H9 (cell line): ENCODE measurements around the gene CADPS. TPM values are rescaled to one million over a fixed set of nuclear protein-coding genes. Genes with fewer than 3 reads are reported as not detected.

Source experiments
- DNase-seq: peaks from one replicate; pipeline ENCODE4 v3.0.0-alpha.2; 2017
- H2AFZ ChIP-seq: one replicate; pipeline ENCODE4 v1.6.1; 2013; ENCODE audit warnings: mild to moderate bottlenecking, low read length, control low read depth, moderate library complexity
- H2AK5ac ChIP-seq: 2 replicates; pipeline ENCODE4 v1.6.1; 2013; ENCODE audit warnings: low read length, control low read depth, mixed read lengths; ENCODE audit not compliant: insufficient read length
- H2BK120ac ChIP-seq: one replicate; pipeline ENCODE4 v1.6.1; 2013; ENCODE audit warnings: low read depth, mild to moderate bottlenecking, low read length, control low read depth, inconsistent platforms; ENCODE audit not compliant: poor library complexity, severe bottlenecking
- H2BK12ac ChIP-seq: 2 replicates; pipeline ENCODE4 v1.6.1; 2013; ENCODE audit warnings: low read length, control low read depth, mixed read lengths, low read depth; ENCODE audit not compliant: insufficient read length
- H2BK15ac ChIP-seq: 2 replicates; pipeline ENCODE4 v1.6.1; 2013; ENCODE audit warnings: low read depth, low read length, control low read depth
- H2BK20ac ChIP-seq: one replicate; pipeline ENCODE4 v1.6.1; 2013; ENCODE audit warnings: low read depth, mild to moderate bottlenecking, low read length, control low read depth, inconsistent platforms; ENCODE audit not compliant: poor library complexity, severe bottlenecking
- H2BK5ac ChIP-seq: 2 replicates; pipeline ENCODE4 v1.6.1; 2013; ENCODE audit warnings: low read length, control low read depth, mixed read lengths; ENCODE audit not compliant: insufficient read length
- H3K14ac ChIP-seq: 2 replicates; pipeline ENCODE4 v1.6.1; 2013; ENCODE audit warnings: low read length, control low read depth; ENCODE audit not compliant: insufficient read depth
- H3K18ac ChIP-seq: 2 replicates; pipeline ENCODE4 v1.6.1; 2013; ENCODE audit warnings: low read depth, mild to moderate bottlenecking, mixed read lengths, low read length, control low read depth; ENCODE audit not compliant: insufficient read length
- H3K23ac ChIP-seq: 2 replicates; pipeline ENCODE4 v1.6.1; 2013; ENCODE audit warnings: low read length, control low read depth, mixed read lengths, low read depth; ENCODE audit not compliant: insufficient read length
- H3K23me2 ChIP-seq: 2 replicates; pipeline ENCODE4 v1.6.1; 2013; ENCODE audit warnings: low read depth, mild to moderate bottlenecking, mixed read lengths, low read length, control low read depth; ENCODE audit not compliant: insufficient read length, poor library complexity, severe bottlenecking
- H3K27ac ChIP-seq: 2 replicates; pipeline ENCODE4 v1.5.1; 2013; ENCODE audit warnings: low read length, control low read depth, mixed read lengths, low read depth; ENCODE audit not compliant: insufficient read length
- H3K27me3 ChIP-seq: 2 replicates; pipeline ENCODE4 v1.6.1; 2013; ENCODE audit warnings: low read length, control low read depth, inconsistent platforms; ENCODE audit not compliant: insufficient read depth
- H3K4ac ChIP-seq: 2 replicates; pipeline ENCODE4 v1.6.1; 2013; ENCODE audit warnings: low read depth, mild to moderate bottlenecking, control low read depth, inconsistent platforms, low read length, moderate library complexity
- H3K4me1 ChIP-seq: 2 replicates; pipeline ENCODE4 v1.6.1; 2013; ENCODE audit warnings: low read length, control low read depth, inconsistent platforms; ENCODE audit not compliant: insufficient read depth
- H3K4me2 ChIP-seq: 2 replicates; pipeline ENCODE4 v1.6.1; 2013; ENCODE audit warnings: low read length, control low read depth, mixed read lengths; ENCODE audit not compliant: insufficient read length, insufficient read depth
- H3K56ac ChIP-seq: 2 replicates; pipeline ENCODE4 v1.6.1; 2013; ENCODE audit warnings: low read depth, mild to moderate bottlenecking, mixed read lengths, low read length, control low read depth; ENCODE audit not compliant: insufficient read length
- H3K79me1 ChIP-seq: 2 replicates; pipeline ENCODE4 v1.6.1; 2013; ENCODE audit warnings: low read depth, mild to moderate bottlenecking, moderate library complexity, low read length, control low read depth, inconsistent platforms; ENCODE audit not compliant: insufficient read depth, poor library complexity, severe bottlenecking
- H3K79me2 ChIP-seq: 2 replicates; pipeline ENCODE4 v1.6.1; 2013; ENCODE audit warnings: low read length, control low read depth, inconsistent platforms; ENCODE audit not compliant: insufficient read depth
- H3K9ac ChIP-seq: 2 replicates; pipeline ENCODE4 v1.6.1; 2013; ENCODE audit warnings: low read length, control low read depth, mixed read lengths; ENCODE audit not compliant: insufficient read length; ENCODE audit errors: extremely low read depth
- H3K9me3 ChIP-seq: one replicate; pipeline ENCODE4 v1.6.1; 2013; ENCODE audit warnings: low read depth, low read length, inconsistent platforms; ENCODE audit not compliant: control insufficient read depth
- H3T11ph ChIP-seq: one replicate; pipeline ENCODE4 v1.6.1; 2013; ENCODE audit warnings: mild to moderate bottlenecking, low read length, control low read depth, inconsistent platforms
- H4K20me1 ChIP-seq: one replicate; pipeline ENCODE4 v1.6.1; 2013; ENCODE audit not compliant: control insufficient read depth, insufficient read length, insufficient read depth
- H4K5ac ChIP-seq: 2 replicates; pipeline ENCODE4 v1.6.1; 2013; ENCODE audit warnings: low read depth, mild to moderate bottlenecking, mixed read lengths, low read length, control low read depth; ENCODE audit not compliant: insufficient read length
- H4K8ac ChIP-seq: replicated peaks from 2 replicates; pipeline ENCODE4 v1.6.1; 2013; ENCODE audit warnings: low read length, control low read depth, mixed read lengths, low read depth; ENCODE audit not compliant: insufficient read length
- H4K91ac ChIP-seq: 2 replicates; pipeline ENCODE4 v1.6.1; 2013; ENCODE audit warnings: low read depth, mild to moderate bottlenecking, moderate library complexity, mixed read lengths, low read length, control low read depth; ENCODE audit not compliant: insufficient read length
- H3K27ac Mint-ChIP-seq, 3 experiments: 2 replicates in 2 of 3; 3 replicates in 1 of 3; pipeline ENCODE4 v1.8.0; 2020 to 2021; ENCODE audit warnings: mixed read lengths in 3 of 3, mild to moderate bottlenecking in 1 of 3, moderate library complexity in 1 of 3
- H3K27me3 Mint-ChIP-seq: 2 replicates; pipeline ENCODE4 v1.8.0; 2021; ENCODE audit warnings: low read depth, mild to moderate bottlenecking, moderate library complexity, mixed read lengths
- H3K36me3 Mint-ChIP-seq, 3 experiments: 2 replicates in 2 of 3; 3 replicates in 1 of 3; pipeline ENCODE4 v1.8.0; 2020 to 2021; ENCODE audit warnings: low read depth in 3 of 3, mixed read lengths in 3 of 3; ENCODE audit not compliant: insufficient read depth in 1 of 3
- H3K4me1 Mint-ChIP-seq, 2 experiments: 2 replicates each; pipeline ENCODE4 v1.8.0; 2020; ENCODE audit warnings: mixed read lengths in 2 of 2
- H3K4me3 Mint-ChIP-seq, 2 experiments: 2 replicates in 1 of 2; 3 replicates in 1 of 2; pipeline ENCODE4 v1.8.0; 2020 to 2021; ENCODE audit warnings: mild to moderate bottlenecking in 2 of 2, mixed read lengths in 2 of 2, moderate library complexity in 1 of 2
- H3K9me3 Mint-ChIP-seq, 2 experiments: 2 replicates in 1 of 2; 3 replicates in 1 of 2; pipeline ENCODE4 v1.8.0; 2020; ENCODE audit warnings: mild to moderate bottlenecking in 2 of 2, mixed read lengths in 2 of 2, moderate library complexity in 1 of 2
- CTCF ChIP-seq: fragments of 200-600 bp; sonication (generic); conservative IDR thresholded peaks from 3 replicates; pipeline ENCODE4 v1.8.0; 2021; ENCODE audit warnings: antibody characterized with exemption, mild to moderate bottlenecking
- WGBS: extraction: QIAGEN DNeasy Blood & Tissue Kit; methylation state at CpG from one replicate; pipeline ENCODE4 v1.1.7; 2013; ENCODE audit warnings: missing lambda C conversion rate, low lambda C conversion rate, mixed read lengths; ENCODE audit not compliant: insufficient read length; ENCODE audit errors: extremely low coverage; 5-methylcytosine and 5-hydroxymethylcytosine counted together
- total RNA-seq: library from RNA; stranded (reverse); gene quantifications from 2 replicates; pipeline ENCODE4 v1.2.1, GENCODE V29; 2021

The CADPS gene
- total RNA-seq, 1 experiment from 2014 or later: 6.6 TPM

- Histone ChIP-seq H4K20me1 (no peaks in the 10 kb centered on the region), H3K4me2 (no peak overlapping the region), H4K91ac (no peak overlapping the region), H2BK12ac (no peak overlapping the region), H3K9me3 (peaks cover 5% of the 10 kb centered on the region), H2BK5ac (no peak overlapping the region), H3K9ac (no peak overlapping the region), H3K23me2 (no peaks in the 10 kb centered on the region), H4K8ac (no peak overlapping the region), H4K5ac (no peak overlapping the region), H3K27ac (no peak overlapping the region), H2AK5ac (no peak overlapping the region), H3K18ac (no peak overlapping the region), H2BK20ac (no peak overlapping the region), H3K27me3 (no peaks in the 10 kb centered on the region; the same call in 1 of the 2 replicates), H2BK15ac (no peak overlapping the region), H3K4me1 (peaks cover 4% of the 10 kb centered on the region; the same call in 1 of the 2 replicates), H3K23ac (no peak overlapping the region), H3T11ph (no peak overlapping the region), H3K79me2 (no peaks in the 10 kb centered on the region), H2AFZ (no peak overlapping the region), H3K56ac (no peak overlapping the region), H2BK120ac (no peak overlapping the region), H3K4ac (no peak overlapping the region), H3K79me1 (no peaks in the 10 kb centered on the region), H3K14ac (no peak overlapping the region)
- H3K4me3 Mint-ChIP-seq: no peak overlapping the region
- H3K27ac Mint-ChIP-seq: no peak overlapping the region
- no peak for DNase-seq
- peaks cover 12 to 13% of the 10 kb centered on the region in 2 experiments for H3K9me3 Mint-ChIP-seq
- no CpG with 5 or more reads among the region's 3 CpGs for WGBS
- H3K27me3 Mint-ChIP-seq: no peaks in the 10 kb centered on the region
- peaks cover 5 to 6% of the 10 kb centered on the region in 2 experiments; a peak in 2 of 4 replicates for H3K4me1 Mint-ChIP-seq
- H3K36me3 Mint-ChIP-seq: peaks cover 0 to 4% (median 2%) of the 10 kb centered on the region in 3 experiments; a peak in 3 of 7 replicates
- no peak for TF ChIP-seq CTCF
Measured at GRCh38 chr3:62895901-62896300, 20.7 kb upstream of the CADPS start.
